NB4 (cell line): ENCODE measurements around the gene ZNF552.
A peak's percentile ranks its signal among the peaks of the same experiment; 100 is the strongest.
"Not testable (repeated sequence)": the region's sequence is repeated elsewhere in the genome, so short reads cannot be mapped to it uniquely, and the experiment has no call there.

ENCODE experiments used
- DNase-seq: peaks from one replicate; pipeline ENCODE4 v3.0.0; 2010; ENCODE audit warnings: low read depth
- H3K4me3 ChIP-seq: one replicate; pipeline ENCODE4 v1.5.1; 2011; ENCODE audit warnings: mild to moderate bottlenecking, low read depth, low read length, moderate library complexity
- CTCF ChIP-seq: IDR thresholded peaks from one replicate; pipeline ENCODE4 v1.5.1; 2012; ENCODE audit warnings: low read depth, low read length
- MAX ChIP-seq: IDR thresholded peaks from 2 replicates; pipeline ENCODE4 v1.6.1; 2011; ENCODE audit warnings: low read depth, low read length
- MYC ChIP-seq: IDR thresholded peaks from 2 replicates; pipeline ENCODE4 v1.6.1; 2011; ENCODE audit warnings: low read depth, low read length
- POLR2A ChIP-seq: IDR thresholded peaks from 2 replicates; pipeline ENCODE4 v1.6.1; 2011; ENCODE audit warnings: mild to moderate bottlenecking; ENCODE audit not compliant: insufficient read length; ENCODE audit errors: extremely low read depth

Gene ZNF552

GRCh38 chr19:57830071-57830602, 15.4 kb upstream of the ZNF552 start, which contains the start of gene ZNF587B:
Gene ZNF587B, plus strand, starts transcription at chr19:57830299. Its CDS starts 230 bp downstream, at chr19:57830529.
- no peak for TF ChIP-seq MYC
- peak; percentile 26 for TF ChIP-seq CTCF
- DNase-seq = peak; percentile 21
- H3K4me3 ChIP-seq = no peak within 1 kb of the TSS

GRCh38 chr19:57829316-57829715, 14.6 kb upstream of the ZNF552 start:
- no peak for TF ChIP-seq POLR2A
- TF ChIP-seq MAX = no peak
- TF ChIP-seq CTCF = no peak
- no peak for TF ChIP-seq MYC
- H3K4me3 ChIP-seq = no peak overlapping the region
- no peak for DNase-seq

GRCh38 chr19:57825511-57825910, 10.8 kb upstream of the ZNF552 start:
- no peak overlapping the region for H3K4me3 ChIP-seq
- DNase-seq = no peak
- TF ChIP-seq MYC (no peak), CTCF (no peak)

- DNase-seq, H3K4me3 ChIP-seq: not testable (repeated sequence)
Observed at GRCh38 chr19:57823608-57824007, 8.9 kb upstream of the ZNF552 start.

GRCh38 chr19:57823155-57823554, 8.4 kb upstream of the ZNF552 start:
- H3K4me3 ChIP-seq, DNase-seq: not testable (repeated sequence)

GRCh38 chr19:57821501-57821900, 6.8 kb upstream of the ZNF552 start:
- DNase-seq, H3K4me3 ChIP-seq: not testable (repeated sequence)

- peak; percentile 5 for DNase-seq
- peak overlapping the region; percentile 90 for H3K4me3 ChIP-seq
Observed at GRCh38 chr19:57821095-57821494, 6.4 kb upstream of the ZNF552 start.

- TF ChIP-seq MYC (no peak), MAX (no peak), CTCF (no peak), POLR2A (no peak)
- peak overlapping the region; percentile 90 for H3K4me3 ChIP-seq
- no peak for DNase-seq
Observed at GRCh38 chr19:57820599-57820998, 5.9 kb upstream of the ZNF552 start.
